ENCODE measurements around the gene IKZF1. TPM values are rescaled to one million over a fixed set of nuclear protein-coding genes. Genes with fewer than 3 reads are reported as not detected.

Gene IKZF1
- total and polyA plus RNA-seq, 2 donors = 3.5 to 7.8 TPM

DNA sequence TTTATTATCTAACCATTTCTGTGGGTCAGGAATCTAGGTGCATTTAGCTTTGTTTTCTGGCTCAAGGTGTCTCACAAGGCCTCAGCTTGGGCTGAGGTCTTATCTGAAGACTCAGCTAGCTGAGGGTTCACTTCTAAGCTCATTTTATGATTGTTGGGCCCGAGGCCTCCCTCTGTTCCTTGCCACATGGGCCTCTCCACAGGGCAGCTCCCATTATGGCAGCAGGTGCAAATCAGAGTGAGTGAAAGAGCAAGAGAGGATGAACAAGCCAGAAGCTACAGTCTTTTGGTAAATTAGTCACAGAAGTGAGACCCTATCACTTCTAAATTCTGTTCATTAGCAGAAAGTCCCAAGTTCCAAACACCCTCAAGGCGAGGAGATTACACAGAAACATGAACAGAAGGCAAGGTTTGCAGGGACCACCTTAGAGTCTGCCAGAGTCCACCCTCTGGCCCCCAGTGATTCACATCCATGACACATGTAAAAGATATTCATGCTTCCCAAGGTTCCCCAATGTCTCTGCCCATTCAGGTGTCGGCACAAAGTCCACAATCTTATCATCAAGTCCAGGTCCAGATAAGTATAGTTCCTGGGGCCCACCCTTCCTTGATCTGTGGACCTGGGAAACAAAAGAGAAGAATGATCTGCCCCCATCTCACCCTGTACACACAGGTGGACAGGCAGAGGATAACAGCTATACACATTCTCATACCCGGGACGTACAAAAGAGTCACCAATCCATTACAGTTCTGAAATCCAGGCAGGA lies 121.9 kb downstream of the IKZF1 start:
- Histone ChIP-seq H3K27ac (ENCODE audit: low read depth) (no peak overlapping the region), H3K4me1 (ENCODE audit: insufficient read depth) (no peaks in the 10 kb centered on the region), H3K36me3 (ENCODE audit: insufficient read depth) (no peaks in the 10 kb centered on the region), H3K4me3 (ENCODE audit: low read depth, low read length) (no peak overlapping the region)
- DNase-seq (ENCODE audit: extremely low spot score) = no peak
- WGBS = 92% methylated on average over 5 of the region's 5 CpGs

- DNase-seq (ENCODE audit: extremely low spot score) = no peak
- no peaks in the 10 kb centered on the region for H3K36me3 ChIP-seq (ENCODE audit: insufficient read depth)
- no peak overlapping the region for H3K4me3 ChIP-seq (ENCODE audit: low read depth, low read length)
- no peaks in the 10 kb centered on the region for H3K4me1 ChIP-seq (ENCODE audit: insufficient read depth)
- no peak overlapping the region for H3K27ac ChIP-seq (ENCODE audit: low read depth)
- WGBS = 86% methylated on average over 2 of the region's 2 CpGs
These were observed 123.0 kb downstream of the IKZF1 start for GRCh38 chr7:50427518-50427917.

- WGBS = 82% methylated on average over 3 of the region's 3 CpGs
- DNase-seq (ENCODE audit: extremely low spot score) = no peak
These were observed 124.4 kb downstream of the IKZF1 start for GRCh38 chr7:50428911-50429310.

DNA sequence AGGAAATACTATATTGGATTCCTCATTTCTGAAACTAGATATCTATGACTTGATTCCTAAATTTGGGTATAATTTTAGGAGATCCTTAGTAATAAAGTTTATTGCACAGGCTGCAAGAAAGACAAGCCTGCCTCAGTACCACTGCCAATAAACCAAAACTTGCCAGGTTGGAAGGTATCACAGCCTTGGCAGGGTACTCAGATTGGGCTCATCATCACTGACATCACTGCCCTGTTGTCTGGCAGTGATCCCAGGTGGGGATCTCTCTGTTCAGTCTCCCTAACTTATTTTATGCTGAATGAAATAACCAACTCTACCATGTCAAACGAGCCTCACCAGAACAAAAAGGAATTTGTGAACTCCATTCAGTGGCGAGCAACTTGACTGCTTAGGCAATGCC lies 126.8 kb downstream of the IKZF1 start:
- H3K27ac ChIP-seq (ENCODE audit: low read depth) = no peak overlapping the region
- H3K4me1 ChIP-seq (ENCODE audit: insufficient read depth) = no peaks in the 10 kb centered on the region
- DNase-seq (ENCODE audit: extremely low spot score) = no peak
- 68% methylated on average over 2 of the region's 2 CpGs for WGBS
- H3K4me3 ChIP-seq (ENCODE audit: low read depth, low read length) = no peak overlapping the region
- no peaks in the 10 kb centered on the region for H3K36me3 ChIP-seq (ENCODE audit: insufficient read depth)

More at GRCh38 chr7:50428911-50429310, 124.4 kb downstream of the IKZF1 start:
- no peak overlapping the region for H3K27ac ChIP-seq (ENCODE audit: low read depth)
- no peaks in the 10 kb centered on the region for H3K4me1 ChIP-seq (ENCODE audit: insufficient read depth)
- H3K36me3 ChIP-seq (ENCODE audit: insufficient read depth) = no peaks in the 10 kb centered on the region
- H3K4me3 ChIP-seq (ENCODE audit: low read depth, low read length) = no peak overlapping the region

DNA sequence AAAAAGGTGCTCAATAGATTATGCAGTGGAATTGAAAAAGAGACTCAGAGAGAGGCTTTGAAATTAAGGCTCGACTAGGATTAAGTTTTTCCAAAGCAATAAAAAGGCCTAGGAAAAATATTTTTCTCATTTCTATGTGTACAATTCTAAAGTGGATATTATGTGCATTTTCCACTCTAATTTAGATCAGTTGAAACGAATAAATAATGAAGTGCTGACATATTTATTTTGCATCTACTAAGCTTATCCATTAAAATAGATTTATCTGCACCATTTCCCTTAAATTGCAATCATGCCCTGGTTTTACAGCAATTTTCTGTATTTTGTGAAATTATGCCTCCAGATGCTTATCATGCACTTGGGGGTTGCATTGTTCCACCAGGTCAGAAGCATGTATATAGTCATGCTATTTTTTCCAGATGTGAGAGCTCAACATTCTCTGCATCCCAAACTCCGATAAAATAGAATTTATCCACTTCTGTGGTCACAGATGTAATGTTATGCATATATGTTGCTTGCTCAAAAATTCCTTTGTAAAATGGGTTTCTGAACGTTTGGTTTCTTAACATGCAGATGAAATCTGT lies 127.3 kb downstream of the IKZF1 start:
- Histone ChIP-seq H3K27ac (ENCODE audit: low read depth) (no peak overlapping the region), H3K36me3 (ENCODE audit: insufficient read depth) (no peaks in the 10 kb centered on the region), H3K4me3 (ENCODE audit: low read depth, low read length) (no peak overlapping the region), H3K4me1 (ENCODE audit: insufficient read depth) (no peaks in the 10 kb centered on the region)
- no peak for DNase-seq (ENCODE audit: extremely low spot score)
- 48% methylated on average over 4 of the region's 4 CpGs for WGBS

DNA sequence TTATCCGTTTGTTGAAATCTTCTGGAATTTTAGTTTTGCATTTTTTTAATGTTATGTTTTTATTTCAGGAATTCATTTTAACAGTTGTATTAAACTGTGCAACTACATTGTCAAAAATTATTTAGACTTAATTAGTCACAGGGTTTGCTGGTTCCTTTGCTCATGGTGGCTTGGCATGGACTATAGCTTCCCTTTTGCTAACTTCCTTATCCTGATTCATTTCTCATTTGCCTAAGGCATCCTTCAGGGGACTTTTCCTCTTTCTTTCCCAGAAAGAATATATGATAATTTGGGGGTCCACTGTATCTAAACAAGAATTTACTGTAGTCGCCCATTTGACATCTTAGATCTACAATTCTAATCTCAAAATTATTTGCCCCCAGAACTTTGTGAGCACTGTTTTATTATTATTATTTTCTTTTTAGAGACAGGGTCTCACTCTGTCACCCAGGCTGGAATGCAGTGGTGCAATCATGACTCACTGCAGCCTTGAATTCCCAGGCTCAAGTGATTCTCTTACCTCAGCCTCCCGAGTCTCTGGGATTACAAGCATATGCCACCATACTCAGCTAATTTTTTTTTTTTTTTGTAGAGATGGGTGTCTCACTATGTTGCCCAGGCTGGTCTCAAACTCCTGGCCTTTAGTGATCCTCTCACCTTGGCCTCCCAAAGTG lies 131.8 kb downstream of the IKZF1 start:
- 68% methylated on average over 3 of the region's 3 CpGs for WGBS
- no peaks in the 10 kb centered on the region for H3K4me1 ChIP-seq (ENCODE audit: insufficient read depth)

DNA sequence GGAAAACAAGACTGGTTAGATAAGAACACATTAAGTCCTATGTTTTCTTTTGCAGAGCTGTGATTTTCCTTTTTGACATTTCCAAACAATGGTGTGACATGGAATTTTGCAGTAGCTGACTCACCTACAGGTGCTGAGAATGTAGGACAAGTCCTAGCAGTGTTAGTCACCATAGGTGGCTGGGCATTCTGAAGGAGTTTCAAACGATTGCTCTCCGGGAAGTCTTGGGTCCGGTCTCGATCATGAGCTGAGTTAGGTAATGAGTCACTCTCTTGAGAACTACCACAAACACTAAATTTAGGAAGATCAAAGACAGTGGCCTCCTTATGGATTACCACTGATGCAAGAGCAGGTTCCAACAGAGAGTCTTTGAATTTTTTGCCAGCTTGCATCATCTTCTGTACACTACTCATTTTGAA lies 142.0 kb downstream of the IKZF1 start:
- Histone ChIP-seq H3K4me3 (ENCODE audit: low read depth, low read length) (no peak overlapping the region), H3K36me3 (ENCODE audit: insufficient read depth) (peaks cover 2% of the 10 kb centered on the region), H3K27ac (ENCODE audit: low read depth) (no peak overlapping the region), H3K4me1 (ENCODE audit: insufficient read depth) (no peaks in the 10 kb centered on the region)
- WGBS = 78% methylated on average over 4 of the region's 4 CpGs
- no peak for DNase-seq (ENCODE audit: extremely low spot score)

More for the DNA sequence above, 131.8 kb downstream of the IKZF1 start:
- Histone ChIP-seq H3K4me3 (ENCODE audit: low read depth, low read length) (no peak overlapping the region), H3K36me3 (ENCODE audit: insufficient read depth) (peaks cover 2% of the 10 kb centered on the region), H3K27ac (ENCODE audit: low read depth) (no peak overlapping the region)
- no peak for DNase-seq (ENCODE audit: extremely low spot score)

GRCh38 chr7:50448823-50449222 lies 144.3 kb downstream of the IKZF1 start:
- H3K4me3 ChIP-seq (ENCODE audit: low read depth, low read length) = no peak overlapping the region
- H3K36me3 ChIP-seq (ENCODE audit: insufficient read depth) = no peaks in the 10 kb centered on the region
- no peaks in the 10 kb centered on the region for H3K4me1 ChIP-seq (ENCODE audit: insufficient read depth)
- DNase-seq (ENCODE audit: extremely low spot score) = no peak
- H3K27ac ChIP-seq (ENCODE audit: low read depth) = no peak overlapping the region

GRCh38 chr7:50449501-50449880 lies 145.0 kb downstream of the IKZF1 start:
- no peak for DNase-seq (ENCODE audit: extremely low spot score)
- no peak overlapping the region for H3K27ac ChIP-seq (ENCODE audit: low read depth)
- H3K4me3 ChIP-seq (ENCODE audit: low read depth, low read length) = peak overlapping the region; percentile 63
- H3K4me1 ChIP-seq (ENCODE audit: insufficient read depth) = no peaks in the 10 kb centered on the region
- WGBS = 11% methylated on average over 5 of the region's 5 CpGs
- H3K36me3 ChIP-seq (ENCODE audit: insufficient read depth) = no peaks in the 10 kb centered on the region

- Histone ChIP-seq H3K4me3 (ENCODE audit: low read depth, low read length) (peak within 1 kb of the TSS; percentile 63), H3K27ac (ENCODE audit: low read depth) (no peak within 1 kb of the TSS), H3K36me3 (ENCODE audit: insufficient read depth) (no peaks in the 10 kb centered on the region), H3K4me1 (ENCODE audit: insufficient read depth) (no peaks in the 10 kb centered on the region)
- DNase-seq (ENCODE audit: extremely low spot score) = peak; percentile 21
- WGBS = under 1% methylated on average over 63 of the region's 63 CpGs
These were observed 145.5 kb downstream of the IKZF1 start, which contains the start of gene FIGNL1 for GRCh38 chr7:50449881-50450589. Gene FIGNL1, minus strand, starts transcription at chr7:50450350. Its CDS starts 3,063 bp downstream, at chr7:50447287.

GRCh38 chr7:50450590-50451032 lies 146.1 kb downstream of the IKZF1 start:
- WGBS = 17% methylated on average over 32 of the region's 32 CpGs
- no peak overlapping the region for H3K27ac ChIP-seq (ENCODE audit: low read depth)
- peak overlapping the region; percentile 63 for H3K4me3 ChIP-seq (ENCODE audit: low read depth, low read length)
- H3K4me1 ChIP-seq (ENCODE audit: insufficient read depth) = no peaks in the 10 kb centered on the region
- no peak for DNase-seq (ENCODE audit: extremely low spot score)
- H3K36me3 ChIP-seq (ENCODE audit: insufficient read depth) = no peaks in the 10 kb centered on the region
